HepG2 (cell line): Measurements from ENCODE around the gene SNPH. TPM values are rescaled to one million over a fixed set of nuclear protein-coding genes. Genes with fewer than 3 reads are reported as not detected.

Experiments
- ATAC-seq: fragments of 200-7000 bp; cut with Tn5 transposase; 3 replicates; pipeline ENCODE4 v1.9.1; 2020; ENCODE audit warnings: mild to moderate bottlenecking, moderate library complexity
- BruUV-seq: library from RNA; stranded (reverse); fragments of 400-500 nt; replicated peaks from 2 replicates; lab custom pipeline; 2021; lab: Mats Ljungman, UMichigan
- CTCF ChIA-PET: fragments of 300-600 bp; formaldehyde crosslinking; extraction: SDS; loops from one replicate; lab custom pipeline; 2021; ENCODE audit warnings: low total read pairs, inconsistent platforms, low intra/inter-chr PET ratio; lab: Yijun Ruan, JAX
- POLR2A ChIA-PET: fragments of 350-600 bp; sonication (Branson Sonifier 250); formaldehyde crosslinking; loops from one replicate; lab custom pipeline; 2020; ENCODE audit warnings: antibody characterized with exemption, inconsistent platforms; lab: Yijun Ruan, JAX
- DNase-seq: peaks from one replicate; pipeline ENCODE4 v3.0.0-alpha.2; 2015; ENCODE audit warnings: low spot score
- FAIRE-seq: peaks from 3 replicates; lab custom pipeline; 2011; peaks lifted over from hg19 to GRCh38; lab: Jason Lieb, UNC
- H2AFZ ChIP-seq: one replicate; pipeline ENCODE4 v1.6.1; 2011; ENCODE audit warnings: low read length, inconsistent platforms
- H3K27ac ChIP-seq: fragments of 300-600 bp; 3 replicates; pipeline ENCODE4 v1.8.0; 2011; ENCODE audit warnings: mixed run types, mild to moderate bottlenecking, mixed read lengths, low read length, inconsistent platforms; ENCODE audit not compliant: insufficient read depth; ENCODE audit errors: extremely low read length
- H3K27me3 ChIP-seq, 2 experiments: fragments of 200-600 bp in 1 of 2; 2 replicates in 1 of 2; 3 replicates in 1 of 2; pipeline versions ENCODE4 v1.6.0 to v1.8.0; 2011; ENCODE audit warnings: low read length in 2 of 2, mild to moderate bottlenecking in 2 of 2, moderate library complexity in 2 of 2, inconsistent platforms in 1 of 2; ENCODE audit not compliant: insufficient read depth in 2 of 2, control insufficient read depth in 1 of 2
- H3K36me3 ChIP-seq, 2 experiments: fragments of 200-600 bp in 1 of 2; replicated peaks in 1 of 2; 2 replicates in 1 of 2; 3 replicates in 1 of 2; pipeline versions ENCODE4 v1.5.1 to v1.8.0; 2011; ENCODE audit warnings: low read length in 2 of 2, inconsistent platforms in 1 of 2; ENCODE audit not compliant: insufficient read depth in 2 of 2, control insufficient read depth in 1 of 2
- H3K4me1 ChIP-seq: 2 replicates; pipeline ENCODE4 v1.5.1; 2012; ENCODE audit warnings: low read length, inconsistent platforms; ENCODE audit not compliant: insufficient read depth
- H3K4me2 ChIP-seq: 2 replicates; pipeline ENCODE4 v1.6.0; 2011; ENCODE audit warnings: low read depth, low read length, inconsistent platforms
- H3K4me3 ChIP-seq, 3 experiments: fragments of 200-600 bp in 1 of 3; sonication (generic), shearing (Covaris generic) in 1 of 3; replicated peaks in 1 of 3; 2 replicates each; pipeline ENCODE4 v1.5.1; 2011 to 2016; ENCODE audit warnings: low read length in 3 of 3, inconsistent platforms in 2 of 3, low read depth in 2 of 3, mild to moderate bottlenecking in 2 of 3, control low read depth in 1 of 3, mixed read lengths in 1 of 3; ENCODE audit not compliant: insufficient read depth in 1 of 3
- H3K79me2 ChIP-seq: one replicate; pipeline ENCODE4 v1.6.1; 2011; ENCODE audit warnings: low read length, inconsistent platforms; ENCODE audit not compliant: insufficient read depth
- H3K9ac ChIP-seq: 2 replicates; pipeline ENCODE4 v1.6.0; 2011; ENCODE audit warnings: mild to moderate bottlenecking, low read depth, low read length, inconsistent platforms; ENCODE audit not compliant: insufficient read depth
- H3K9me3 ChIP-seq: 2 replicates; pipeline ENCODE4 v1.5.1; 2012; ENCODE audit warnings: mild to moderate bottlenecking, low read length
- H4K20me1 ChIP-seq: 2 replicates; pipeline ENCODE4 v1.6.0; 2011; ENCODE audit warnings: inconsistent platforms, mild to moderate bottlenecking, low read length, moderate library complexity; ENCODE audit not compliant: insufficient read depth
- CENPT ChIP-seq: sonication (generic); formaldehyde crosslinking; IDR thresholded peaks from 2 replicates; pipeline ENCODE4 v1.8.0; 2022; ENCODE audit warnings: low read depth, mild to moderate bottlenecking, moderate library complexity, missing genetic modification reagents
- MBNL3 ChIP-seq: fragments of 250-450 bp; sonication (Bioruptor Pico); conservative IDR thresholded peaks from 2 replicates; pipeline ENCODE4 v1.8.0; 2022; ENCODE audit warnings: mild to moderate bottlenecking, inconsistent platforms
- NFE2L2 ChIP-seq: fragments of 150-350 bp; IDR thresholded peaks from 2 replicates; pipeline ENCODE4 v1.6.1; 2014; ENCODE audit warnings: low read length
- RBM22 ChIP-seq: fragments of 200-400 bp; formaldehyde crosslinking; optimal IDR thresholded peaks from 2 replicates; pipeline ENCODE3; 2017; ENCODE audit warnings: mild to moderate bottlenecking, low read length, moderate library complexity
- ZNF644 ChIP-seq: IDR thresholded peaks from 2 replicates; pipeline ENCODE4 v1.6.1; 2016; ENCODE audit warnings: low read depth
- ZXDC ChIP-seq: sonication (generic); formaldehyde crosslinking; IDR thresholded peaks from 2 replicates; pipeline ENCODE4 v1.5.0; 2020; ENCODE audit warnings: mild to moderate bottlenecking, missing genetic modification reagents
- WGBS: methylation state at CpG from one replicate; pipeline ENCODE4 v1.1.6; 2017; ENCODE audit warnings: low lambda C conversion rate; 5-methylcytosine and 5-hydroxymethylcytosine counted together
- in situ Hi-C: cut with HindIII; loops from 2 replicates; pipeline ENCODE4 v1.10.0; 2017; ENCODE audit warnings: low pct_unique_long_range_greater_than_20kb; ENCODE audit not compliant: extremely low pct_ligation_motif_present
- intact Hi-C: fragments of 100-400 bp; cut with micrococcal nuclease; formaldehyde crosslinking; loops from one replicate; pipeline ENCODE4 v1.10.0; 2022; ENCODE audit not compliant: unreplicated experiment
- polyA plus RNA-seq, 8 experiments: library from polyadenylated mRNA; depleted of rRNA in 3 of 8; stranded (reverse) in 7 of 8; unstranded in 1 of 8; fragments of >200 nt; fragmentation: Illumina TruSeq in 4 of 8; extraction: Trizol in 4 of 8; gene quantifications; 2 replicates each; pipeline versions ENCODE4 v1.2.1 to v1.2.3, GENCODE V29; 2011 to 2016; ENCODE audit warnings: low read depth in 4 of 8, missing spikeins in 1 of 8, mixed read lengths in 1 of 8; ENCODE audit not compliant: insufficient read depth in 1 of 8
- total RNA-seq, 5 experiments: library from RNA; depleted of rRNA; stranded (reverse); fragments of >200 nt; fragmentation: Illumina TruSeq; extraction: Trizol; gene quantifications; 2 replicates each; pipeline ENCODE4 v1.2.3, GENCODE V29; 2016; ENCODE audit warnings: low read depth in 1 of 5

The SNPH gene
- total and polyA plus RNA-seq, 2 of the 13 experiments (the other 11 are each of a cell fraction or from before 2014, with no cell fraction given), result 0.09 TPM; not detected in 1

- Histone ChIP-seq H3K4me2 (no peak overlapping the region; the same call in 1 of the 2 replicates), H3K4me1 (peaks cover 55% of the 10 kb centered on the region), H3K27ac (no peak overlapping the region), H3K4me3 (no peak overlapping the region), H3K79me2 (peaks cover 38% of the 10 kb centered on the region), H3K9ac (no peak overlapping the region), H3K27me3 (no peaks in the 10 kb centered on the region; a peak in 2 of 5 replicates), H2AFZ (no peak overlapping the region), H3K36me3 (0 out of 5 replicates have a peak, but pooled peaks cover 0 to 2% of the 10 kb centered on the region in 2 experiments), H4K20me1 (peaks cover 15% of the 10 kb centered on the region; the same call in 1 of the 2 replicates), H3K9me3 (no peaks in the 10 kb centered on the region)
- FAIRE-seq, result no peak
- in situ Hi-C loops (no loop called here), intact Hi-C loops (no loop called here)
- 54% methylated on average over 12 of the region's 12 CpGs for WGBS
- no peak for TF ChIP-seq MBNL3
- TF ChIP-seq NFE2L2, result no peak
- no peak for TF ChIP-seq RBM22
- TF ChIP-seq ZXDC (CRISPR knock-in tag), result no peak
- no peak for TF ChIP-seq CENPT
- TF ChIP-seq ZNF644, result no peak
- DNase-seq, result no peak
- no TSS peak for BruUV-seq
- ChIA-PET CTCF (no interaction called here), POLR2A (interaction anchor here (1.9 to 3.1 kb wide), 4 partner anchors 11 to 143 kb away, joined by 20 to 41 read pairs (median 34); partner anchors contain the start of genes FKBP1A and NSFL1C)
- ATAC-seq, result no peak
Observed at GRCh38 chr20:1323830-1324597, 57.9 kb downstream of the SNPH start.
